ENCODE measurements around the gene TWIST1.

The TWIST1 gene

GRCh38 chr7:19113002-19113350 is 4.5 kb downstream of the TWIST1 start:
- H3K9me3 ChIP-seq (ENCODE audit: insufficient read depth, low read depth, low read length): no peaks in the 10 kb centered on the region
- H3K4me1 ChIP-seq (ENCODE audit: insufficient read depth, low read length, poor library complexity, severe bottlenecking): no peaks in the 10 kb centered on the region
- no peak overlapping the region for H3K4me2 ChIP-seq (ENCODE audit: low read depth, low read length, poor library complexity, severe bottlenecking)
- H3K27me3 ChIP-seq (ENCODE audit: insufficient read depth, low read length, poor library complexity, severe bottlenecking): no peaks in the 10 kb centered on the region
- H3K9me2 ChIP-seq (replicated peaks; ENCODE audit: low read depth, low read length): no peaks in the 10 kb centered on the region
- H3K79me2 ChIP-seq (ENCODE audit: insufficient read depth, low read length): no peaks in the 10 kb centered on the region
- H3K4me3 ChIP-seq (ENCODE audit: low read length, poor library complexity, severe bottlenecking): no peak overlapping the region
- no peak overlapping the region for H2AFZ ChIP-seq (ENCODE audit: low read length)
- no peaks in the 10 kb centered on the region for H3K36me3 ChIP-seq (ENCODE audit: insufficient read depth, low read length)
- TF ChIP-seq CTCF (conservative IDR thresholded peaks at IDR 0.05; ENCODE audit: low read length) (no peak), EZH2phosphoT487 (IDR thresholded peaks at IDR 0.05; ENCODE audit: borderline replicate concordance) (no peak)
- no peaks in the 10 kb centered on the region for H4K20me1 ChIP-seq (ENCODE audit: insufficient read depth, low read length, poor library complexity, severe bottlenecking)
- no peaks in the 10 kb centered on the region for H3F3A ChIP-seq (ENCODE audit: low read depth)
- H3K9ac ChIP-seq (ENCODE audit: low read depth, low read length, poor library complexity, severe bottlenecking): no peak overlapping the region

GRCh38 chr7:19112274-19113001 is 5.0 kb downstream of the TWIST1 start:
- H3K9me3 ChIP-seq (ENCODE audit: insufficient read depth, low read depth, low read length): no peaks in the 10 kb centered on the region
- H2AFZ ChIP-seq (ENCODE audit: low read length): no peak overlapping the region
- no peaks in the 10 kb centered on the region for H3K36me3 ChIP-seq (ENCODE audit: insufficient read depth, low read length)
- no peak overlapping the region for H3K9ac ChIP-seq (ENCODE audit: low read depth, low read length, poor library complexity, severe bottlenecking)
- H3K27me3 ChIP-seq (ENCODE audit: insufficient read depth, low read length, poor library complexity, severe bottlenecking): no peaks in the 10 kb centered on the region
- no peaks in the 10 kb centered on the region for H3K79me2 ChIP-seq (ENCODE audit: insufficient read depth, low read length)
- H3K4me2 ChIP-seq (ENCODE audit: low read depth, low read length, poor library complexity, severe bottlenecking): no peak overlapping the region
- H4K20me1 ChIP-seq (ENCODE audit: insufficient read depth, low read length, poor library complexity, severe bottlenecking): no peaks in the 10 kb centered on the region
- no peaks in the 10 kb centered on the region for H3K9me2 ChIP-seq (replicated peaks; ENCODE audit: low read depth, low read length)
- H3F3A ChIP-seq (ENCODE audit: low read depth): no peaks in the 10 kb centered on the region
- TF ChIP-seq EZH2phosphoT487 (IDR thresholded peaks at IDR 0.05; ENCODE audit: borderline replicate concordance): no peak
- TF ChIP-seq CTCF (conservative IDR thresholded peaks at IDR 0.05; ENCODE audit: low read length): no peak
- H3K4me3 ChIP-seq (ENCODE audit: low read length, poor library complexity, severe bottlenecking): no peak overlapping the region
- H3K4me1 ChIP-seq (ENCODE audit: insufficient read depth, low read length, poor library complexity, severe bottlenecking): no peaks in the 10 kb centered on the region

GRCh38 chr7:19111474-19112273 is 5.8 kb downstream of the TWIST1 start:
- no peaks in the 10 kb centered on the region for H3K27me3 ChIP-seq (ENCODE audit: insufficient read depth, low read length, poor library complexity, severe bottlenecking)
- H3K9me3 ChIP-seq (ENCODE audit: insufficient read depth, low read depth, low read length): no peaks in the 10 kb centered on the region
- no peak for TF ChIP-seq CTCF (conservative IDR thresholded peaks at IDR 0.05; ENCODE audit: low read length)
- H3K36me3 ChIP-seq (ENCODE audit: insufficient read depth, low read length): no peaks in the 10 kb centered on the region
- no peak overlapping the region for H2AFZ ChIP-seq (ENCODE audit: low read length)
- H4K20me1 ChIP-seq (ENCODE audit: insufficient read depth, low read length, poor library complexity, severe bottlenecking): no peaks in the 10 kb centered on the region
- H3F3A ChIP-seq (ENCODE audit: low read depth): no peaks in the 10 kb centered on the region
- H3K4me1 ChIP-seq (ENCODE audit: insufficient read depth, low read length, poor library complexity, severe bottlenecking): no peaks in the 10 kb centered on the region
- no peak overlapping the region for H3K4me2 ChIP-seq (ENCODE audit: low read depth, low read length, poor library complexity, severe bottlenecking)
- H3K9ac ChIP-seq (ENCODE audit: low read depth, low read length, poor library complexity, severe bottlenecking): no peak overlapping the region
- H3K79me2 ChIP-seq (ENCODE audit: insufficient read depth, low read length): no peaks in the 10 kb centered on the region
- no peak overlapping the region for H3K4me3 ChIP-seq (ENCODE audit: low read length, poor library complexity, severe bottlenecking)
- no peaks in the 10 kb centered on the region for H3K9me2 ChIP-seq (replicated peaks; ENCODE audit: low read depth, low read length)
